Measurements from ENCODE around the gene SLC1A3. TPM values are rescaled to one million over a fixed set of nuclear protein-coding genes. Genes with fewer than 3 reads are reported as not detected.

Gene SLC1A3
- total RNA-seq, 1 donor from 2014 or later = 33.4 TPM

- no peak for DNase-seq (ENCODE audit: low spot score)
Observed at GRCh38 chr5:36655161-36655560, 48.8 kb downstream of the SLC1A3 start.

GRCh38 chr5:36656556-36656955, 50.1 kb downstream of the SLC1A3 start:
- DNase-seq (ENCODE audit: low spot score) = no peak

DNA sequence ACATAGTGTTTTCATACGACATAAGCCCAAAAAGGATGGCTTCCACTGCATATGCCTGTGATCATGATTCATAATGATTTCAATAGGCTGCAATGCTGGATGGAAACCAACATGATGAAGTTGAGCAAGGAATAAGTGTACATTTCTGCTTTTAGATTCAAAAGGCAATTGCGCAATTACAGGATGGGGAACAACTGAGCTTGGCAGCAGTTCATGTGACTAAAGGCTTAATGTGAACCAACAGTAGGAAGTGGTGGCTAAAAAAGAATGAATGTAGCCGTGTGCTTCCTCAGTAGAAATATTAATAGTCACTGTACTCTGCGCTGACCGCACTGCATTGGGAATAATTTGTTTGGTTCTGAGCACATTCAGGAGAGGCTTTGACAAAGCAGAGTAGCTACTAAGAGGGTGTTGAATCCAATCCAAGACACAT, 51.2 kb downstream of the SLC1A3 start:
- DNase-seq (ENCODE audit: low spot score) = peak; percentile 76

DNA sequence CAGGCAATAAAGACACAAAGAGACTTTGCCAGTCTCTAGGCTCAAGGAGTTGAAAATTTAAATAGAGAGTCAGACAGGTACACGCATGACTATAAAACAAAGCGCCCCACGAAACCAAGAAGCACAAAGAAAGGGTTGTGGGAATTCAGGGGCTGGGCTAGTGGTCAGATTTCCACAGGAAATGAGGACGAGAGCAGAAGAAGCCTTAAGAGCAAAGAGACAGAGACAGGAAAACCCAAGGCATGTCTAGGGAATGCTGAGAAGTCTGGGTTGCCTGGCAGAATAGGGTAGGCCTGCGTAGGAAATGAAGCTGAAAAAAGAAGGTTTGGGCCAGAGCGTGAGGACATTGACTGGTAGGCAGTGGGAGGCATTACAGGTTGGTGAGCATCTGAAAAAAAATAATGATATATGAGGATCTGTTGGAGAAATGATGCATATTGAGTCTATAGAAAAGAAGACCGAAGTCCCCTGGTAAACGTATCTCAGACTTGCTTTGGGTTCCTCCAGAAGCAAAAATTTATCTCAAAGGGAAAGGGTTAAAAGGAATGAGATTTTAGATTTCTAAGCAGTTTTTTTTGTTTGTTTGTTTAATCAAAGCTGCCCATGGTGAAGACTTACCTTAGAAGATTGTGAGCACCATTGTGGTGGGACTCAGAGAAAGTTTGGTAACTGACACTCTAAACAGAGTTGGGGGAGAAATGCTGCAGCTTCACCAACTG, 51.8 kb downstream of the SLC1A3 start:
- no peak for DNase-seq (ENCODE audit: low spot score)

GRCh38 chr5:36659411-36659810, 53.0 kb downstream of the SLC1A3 start:
- no peak for DNase-seq (ENCODE audit: low spot score)

DNA sequence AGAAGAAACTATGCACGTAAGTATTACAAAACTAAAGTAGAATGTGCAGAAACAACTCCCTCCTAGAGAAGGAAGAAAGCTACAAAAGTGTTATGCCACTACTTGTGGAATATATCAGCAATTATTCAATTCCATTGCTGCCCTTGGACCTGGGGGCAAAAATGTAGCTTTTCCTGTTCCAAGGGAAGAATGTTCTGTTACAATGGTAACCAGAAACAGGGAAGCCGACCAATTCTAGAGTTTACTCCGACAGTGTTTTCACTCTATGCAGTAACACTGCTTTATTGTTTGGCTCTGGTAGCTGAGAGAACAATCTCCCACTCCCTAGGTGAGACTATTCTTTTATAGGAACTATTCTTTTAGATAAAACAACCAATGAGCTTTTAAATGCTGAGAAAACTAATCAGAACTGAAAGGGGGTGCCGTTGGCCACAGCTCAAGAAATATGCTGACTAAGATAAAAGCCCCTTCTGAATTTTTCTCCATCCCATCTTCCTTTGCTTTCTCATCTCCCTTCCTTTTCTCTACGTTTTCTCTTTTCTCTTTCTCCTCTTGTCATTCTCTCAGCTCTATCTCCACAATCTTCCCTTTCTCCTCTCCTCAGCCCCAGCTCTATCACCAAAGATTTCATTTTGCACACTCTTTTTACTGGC, 54.1 kb downstream of the SLC1A3 start:
- no peak for DNase-seq (ENCODE audit: low spot score)

- DNase-seq (ENCODE audit: low spot score) = no peak
Observed at GRCh38 chr5:36661456-36662220, 55.2 kb downstream of the SLC1A3 start.

DNA sequence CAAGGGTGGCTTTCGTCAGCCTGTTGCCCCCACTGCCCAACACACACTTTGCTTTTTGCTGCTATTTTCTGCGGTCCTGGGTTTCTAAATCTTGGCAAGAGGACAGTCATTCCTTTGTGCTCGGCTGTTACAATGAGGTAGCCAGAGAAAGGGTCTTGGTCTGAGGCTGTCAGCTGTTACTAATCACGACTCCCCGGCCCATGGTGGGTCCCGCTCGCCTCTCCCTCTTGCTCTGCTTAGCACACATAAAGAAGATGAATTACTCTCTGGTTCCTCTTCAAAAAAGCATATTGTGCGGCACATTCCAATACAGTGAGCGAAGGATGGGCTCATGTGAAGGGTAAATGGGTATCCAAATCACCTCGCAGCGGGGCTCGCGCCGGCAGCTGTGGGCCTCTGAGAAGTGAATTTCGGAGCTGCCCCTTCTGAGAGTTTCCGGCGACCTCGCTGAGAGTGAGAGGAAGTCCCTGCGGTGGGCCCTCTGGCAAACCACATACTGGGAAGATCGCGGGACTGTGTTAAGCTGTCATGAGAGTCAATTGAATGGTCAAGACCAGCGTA, 56.0 kb downstream of the SLC1A3 start:
- no peak for DNase-seq (ENCODE audit: low spot score)

- DNase-seq (ENCODE audit: low spot score) = no peak
Observed at GRCh38 chr5:36664766-36665165, 58.4 kb downstream of the SLC1A3 start.

DNA sequence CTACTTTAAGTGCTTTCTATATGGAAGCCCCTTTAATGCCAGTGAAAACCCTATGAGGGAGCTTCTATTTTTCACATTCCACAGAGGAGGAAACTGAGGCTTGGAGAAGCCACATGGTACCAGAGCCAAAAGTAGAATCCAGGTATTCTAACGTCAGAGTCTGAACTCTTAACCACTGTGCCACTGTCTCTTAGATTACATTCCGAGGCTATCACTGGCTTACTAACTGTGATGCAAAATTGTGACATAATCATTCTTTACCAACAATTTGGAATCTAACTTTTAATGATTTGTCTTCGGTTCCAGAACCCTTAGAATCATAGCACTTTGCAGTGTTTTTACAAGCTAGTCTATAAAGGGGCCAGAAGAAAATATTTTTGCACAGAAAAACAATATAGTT, 59.2 kb downstream of the SLC1A3 start:
- DNase-seq (ENCODE audit: low spot score) = no peak

- no peak for DNase-seq (ENCODE audit: low spot score)
Observed at GRCh38 chr5:36666274-36666673, 59.9 kb downstream of the SLC1A3 start.

- DNase-seq (ENCODE audit: low spot score) = no peak
Observed at GRCh38 chr5:36666986-36667385, 60.6 kb downstream of the SLC1A3 start.

DNA sequence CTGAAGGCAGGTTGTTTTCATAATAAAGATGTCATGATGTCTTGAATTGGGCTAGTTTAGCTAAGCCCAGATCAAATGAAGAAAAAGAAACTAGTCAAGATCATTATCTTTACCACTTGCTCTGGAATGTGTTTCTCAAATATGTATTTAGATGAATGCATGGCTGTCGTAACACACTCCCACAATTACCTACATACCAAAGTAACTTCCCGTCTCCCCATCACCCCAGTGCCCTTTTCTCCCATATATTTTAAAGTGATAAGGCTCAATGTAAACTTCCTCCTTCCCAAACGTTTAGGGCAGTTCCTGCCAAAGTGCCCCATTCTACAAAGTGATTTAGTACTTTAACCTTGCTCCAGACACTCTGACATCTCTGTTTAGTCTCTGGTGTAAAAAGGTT, 61.4 kb downstream of the SLC1A3 start:
- no peak for DNase-seq (ENCODE audit: low spot score)

DNA sequence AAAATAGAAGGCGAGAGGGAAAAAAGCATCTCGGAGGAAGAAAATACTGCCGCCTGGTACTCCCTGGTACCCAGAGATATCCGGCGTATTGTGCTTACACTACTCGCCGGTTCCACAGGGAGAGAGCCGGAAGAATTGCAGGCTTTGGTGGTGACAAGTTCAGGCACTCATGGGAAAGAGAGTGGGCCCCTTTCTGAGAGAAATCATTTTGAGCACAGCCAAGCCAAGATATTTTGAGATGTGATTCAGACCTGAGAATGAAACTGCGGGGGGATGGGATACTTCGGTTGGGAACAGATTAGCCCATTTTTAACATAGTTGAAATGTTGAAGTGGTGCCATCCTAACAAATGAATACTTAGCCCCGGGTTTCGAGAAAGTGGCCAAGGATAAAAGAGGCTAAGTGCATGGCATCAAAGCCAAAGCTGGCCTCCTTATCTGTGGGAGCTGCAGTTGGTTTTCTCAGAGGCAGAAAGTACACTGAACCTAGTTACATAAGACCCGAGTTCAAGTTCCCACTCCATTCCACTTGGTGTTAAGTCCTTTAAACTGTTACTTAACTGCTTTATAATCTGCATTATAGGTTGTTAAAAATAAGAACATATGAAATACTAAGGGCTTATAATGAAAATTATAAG, 62.7 kb downstream of the SLC1A3 start:
- no peak for DNase-seq (ENCODE audit: low spot score)

DNA sequence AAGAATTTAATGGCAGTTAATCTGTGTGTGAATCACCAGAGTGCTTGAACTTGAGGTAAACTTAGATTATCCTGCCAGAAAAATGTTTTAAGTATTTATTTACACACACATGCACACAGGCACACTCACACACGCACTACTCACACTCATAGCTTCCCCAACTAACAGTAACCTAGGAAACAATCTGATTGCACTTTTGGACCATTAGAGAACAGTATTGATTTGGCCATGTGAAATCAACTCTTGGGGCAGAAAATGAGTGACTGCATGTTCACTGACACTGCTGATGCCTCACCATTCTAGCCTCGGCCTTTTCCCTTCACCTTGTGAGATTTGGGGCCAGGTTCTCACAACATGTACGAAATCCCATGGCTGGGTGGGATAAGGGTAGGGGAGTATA, 64.1 kb downstream of the SLC1A3 start:
- no peak for DNase-seq (ENCODE audit: low spot score)

- no peak for DNase-seq (ENCODE audit: low spot score)
Observed at GRCh38 chr5:36675282-36675681, 68.9 kb downstream of the SLC1A3 start.

- no peak for DNase-seq (ENCODE audit: low spot score)
Observed at GRCh38 chr5:36679221-36679989, 73.0 kb downstream of the SLC1A3 start.

DNA sequence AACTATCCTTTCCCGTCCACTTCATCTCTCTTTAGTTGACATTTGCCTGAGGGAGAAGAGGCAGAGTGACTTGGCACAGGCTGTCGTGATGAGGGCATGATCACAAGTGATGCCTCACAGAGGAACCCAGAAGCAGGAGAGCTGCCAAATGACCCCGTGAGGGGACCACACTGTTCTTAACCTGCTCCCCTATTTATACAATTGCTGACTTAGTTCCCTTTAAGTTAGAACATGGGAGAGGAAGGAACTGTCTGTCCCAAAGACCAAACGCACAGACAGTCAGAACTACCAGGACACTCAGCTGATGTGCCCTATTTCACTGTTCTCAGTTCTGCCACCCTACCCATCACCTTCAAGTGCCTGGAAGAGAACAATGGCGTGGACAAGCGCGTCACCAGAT, 73.7 kb downstream of the SLC1A3 start:
- no peak for DNase-seq (ENCODE audit: low spot score)

DNA sequence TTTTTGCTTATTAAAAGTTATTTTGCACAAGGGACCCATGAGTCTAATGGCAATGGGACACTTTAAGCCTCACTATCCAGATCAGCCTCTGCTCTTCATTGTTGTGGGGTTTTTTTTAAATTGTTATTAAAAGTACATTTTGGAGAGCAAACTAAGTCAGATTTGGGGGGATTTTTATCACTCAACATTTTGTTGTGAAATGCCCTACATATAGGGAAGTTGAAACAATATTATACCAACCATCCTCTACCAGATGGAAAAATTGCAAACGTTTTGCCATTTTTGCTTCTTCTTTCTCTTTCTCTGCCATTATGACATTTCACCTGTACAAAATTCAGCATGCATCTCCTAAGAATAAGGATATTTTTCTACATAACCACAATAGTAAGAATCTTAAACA, 75.3 kb downstream of the SLC1A3 start:
- DNase-seq (ENCODE audit: low spot score) = no peak

DNA sequence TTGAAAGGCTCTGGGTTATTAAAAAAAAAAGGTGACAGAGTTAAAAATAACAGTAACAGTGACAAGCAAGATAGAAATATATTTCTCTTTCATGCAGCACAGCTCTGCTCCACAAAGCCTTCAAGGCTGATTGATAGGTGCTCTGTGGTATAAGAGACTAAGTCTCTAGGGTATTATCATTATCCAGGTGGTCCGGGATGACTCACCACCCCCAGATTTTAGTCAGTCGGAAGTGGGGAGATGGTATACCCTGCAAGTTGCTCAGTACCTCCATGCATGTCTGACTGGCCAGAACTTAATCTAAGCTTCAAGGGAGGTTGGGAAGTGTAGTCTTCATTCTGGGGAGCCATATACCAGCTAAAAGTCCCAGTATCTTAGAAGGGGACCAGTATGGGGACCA, 76.1 kb downstream of the SLC1A3 start:
- no peak for DNase-seq (ENCODE audit: low spot score)

DNA sequence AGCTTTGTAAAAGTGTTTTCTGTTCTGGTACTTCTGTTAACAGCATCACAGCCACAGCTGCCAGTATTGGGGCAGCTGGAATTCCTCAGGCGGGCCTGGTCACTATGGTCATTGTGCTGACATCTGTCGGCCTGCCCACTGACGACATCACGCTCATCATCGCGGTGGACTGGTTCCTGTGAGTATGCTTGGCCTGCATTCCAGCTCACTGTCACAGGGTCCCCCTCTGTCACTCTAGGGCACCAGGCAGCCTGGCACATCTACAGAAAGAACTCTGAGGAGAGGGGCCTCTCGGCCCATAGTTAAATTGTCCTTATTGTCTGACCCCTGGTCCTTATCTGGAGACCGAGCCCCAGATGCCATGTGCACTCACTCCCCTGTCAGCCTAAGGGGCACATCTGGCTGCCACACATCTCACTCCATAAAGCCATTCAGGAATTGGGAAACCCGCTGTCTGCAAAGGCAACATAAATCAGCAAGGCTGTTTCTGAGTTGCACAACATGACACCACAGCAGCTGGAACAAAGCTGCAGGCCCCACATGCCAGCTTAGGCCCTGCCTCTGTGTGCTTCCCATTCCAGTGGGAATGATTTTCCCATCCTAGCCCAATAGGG, 77.5 kb downstream of the SLC1A3 start:
- DNase-seq (ENCODE audit: low spot score) = no peak

All from ureter (tissue), 1 donor.